Endometrial microvascular endothelial cells (primary cell): ENCODE data around the gene ADTRP. TPM values are rescaled to one million over a fixed set of nuclear protein-coding genes. Genes with fewer than 3 reads are reported as not detected.

Experiments
- in situ Hi-C: cut with HindIII; loops from 2 replicates; pipeline ENCODE4 v1.10.0; 2017; ENCODE audit warnings: low sequenced_read_pairs, low pct_unique_long_range_greater_than_20kb; ENCODE audit errors: inconsistent ontology term
- total RNA-seq: library from RNA; depleted of rRNA; stranded (reverse); fragments of >200 nt; gene quantifications from one replicate; pipeline ENCODE4 v1.2.3, GENCODE V29; 2015; ENCODE audit errors: inconsistent ontology term

ADTRP gene
- total RNA-seq, 1 donor from 2014 or later = 2.1 TPM

- in situ Hi-C loops = no loop called here
These were observed 14.9 kb downstream of the ADTRP start for GRCh38 chr6:11763460-11764249.

GRCh38 chr6:11762794-11763459, 15.7 kb downstream of the ADTRP start:
- in situ Hi-C loops = no loop called here

- in situ Hi-C loops = no loop called here
These were observed 16.6 kb downstream of the ADTRP start for GRCh38 chr6:11761744-11762620.

GRCh38 chr6:11760015-11760473, 18.6 kb downstream of the ADTRP start:
- in situ Hi-C loops = no loop called here

- in situ Hi-C loops = no loop called here
These were observed 19.7 kb downstream of the ADTRP start for GRCh38 chr6:11758878-11759277.

GRCh38 chr6:11756726-11757125, 21.9 kb downstream of the ADTRP start:
- in situ Hi-C loops = no loop called here

GRCh38 chr6:11756292-11756691, 22.3 kb downstream of the ADTRP start:
- in situ Hi-C loops = no loop called here

- in situ Hi-C loops = no loop called here
These were observed 22.9 kb downstream of the ADTRP start for GRCh38 chr6:11755725-11756124.

GRCh38 chr6:11754625-11755271, 23.9 kb downstream of the ADTRP start:
- in situ Hi-C loops = no loop called here

- in situ Hi-C loops = no loop called here
These were observed 24.8 kb downstream of the ADTRP start for GRCh38 chr6:11753798-11754197.

- in situ Hi-C loops = no loop called here
These were observed 26.2 kb downstream of the ADTRP start for GRCh38 chr6:11752360-11752759.

GRCh38 chr6:11750682-11751081, 27.9 kb downstream of the ADTRP start:
- in situ Hi-C loops = no loop called here

GRCh38 chr6:11748591-11749210, 29.9 kb downstream of the ADTRP start:
- in situ Hi-C loops = no loop called here

GRCh38 chr6:11747021-11747420, 31.6 kb downstream of the ADTRP start:
- in situ Hi-C loops = no loop called here

- in situ Hi-C loops = no loop called here
These were observed 33.9 kb downstream of the ADTRP start for GRCh38 chr6:11744753-11745152.

- in situ Hi-C loops = no loop called here
These were observed 34.5 kb downstream of the ADTRP start for GRCh38 chr6:11744101-11744500.

GRCh38 chr6:11740875-11741274, 37.7 kb downstream of the ADTRP start:
- in situ Hi-C loops = no loop called here

- in situ Hi-C loops = no loop called here
These were observed 39.8 kb downstream of the ADTRP start for GRCh38 chr6:11738661-11739375.
